ENCODE measurements around the gene TLK2.

DNA sequence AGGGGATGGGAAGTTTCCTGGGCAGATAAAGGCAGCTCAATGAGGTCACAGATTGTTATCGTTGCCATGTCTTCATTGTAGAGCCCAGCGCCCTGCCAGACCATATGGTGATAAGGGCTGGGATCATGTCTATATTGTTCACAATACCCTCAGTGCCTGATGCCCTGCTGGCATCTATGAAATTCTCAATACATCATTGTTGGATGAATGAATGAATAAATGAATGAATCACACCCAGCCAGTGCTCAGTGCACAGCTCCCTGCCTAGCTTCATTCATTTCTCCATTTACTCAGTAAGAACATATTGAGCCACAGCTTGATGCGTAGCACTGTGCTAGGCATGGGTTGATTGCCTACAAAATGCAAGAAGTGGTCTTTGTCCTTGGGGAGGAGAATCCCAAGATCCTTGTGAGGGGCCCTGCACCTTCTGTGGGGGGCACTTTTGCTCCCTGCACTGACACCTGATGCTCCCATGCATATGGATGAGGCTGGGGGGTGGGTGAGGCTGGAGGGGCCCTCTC lies 178.6 kb downstream of the TLK2 start:
- TF ChIP-seq, protein P1, sequence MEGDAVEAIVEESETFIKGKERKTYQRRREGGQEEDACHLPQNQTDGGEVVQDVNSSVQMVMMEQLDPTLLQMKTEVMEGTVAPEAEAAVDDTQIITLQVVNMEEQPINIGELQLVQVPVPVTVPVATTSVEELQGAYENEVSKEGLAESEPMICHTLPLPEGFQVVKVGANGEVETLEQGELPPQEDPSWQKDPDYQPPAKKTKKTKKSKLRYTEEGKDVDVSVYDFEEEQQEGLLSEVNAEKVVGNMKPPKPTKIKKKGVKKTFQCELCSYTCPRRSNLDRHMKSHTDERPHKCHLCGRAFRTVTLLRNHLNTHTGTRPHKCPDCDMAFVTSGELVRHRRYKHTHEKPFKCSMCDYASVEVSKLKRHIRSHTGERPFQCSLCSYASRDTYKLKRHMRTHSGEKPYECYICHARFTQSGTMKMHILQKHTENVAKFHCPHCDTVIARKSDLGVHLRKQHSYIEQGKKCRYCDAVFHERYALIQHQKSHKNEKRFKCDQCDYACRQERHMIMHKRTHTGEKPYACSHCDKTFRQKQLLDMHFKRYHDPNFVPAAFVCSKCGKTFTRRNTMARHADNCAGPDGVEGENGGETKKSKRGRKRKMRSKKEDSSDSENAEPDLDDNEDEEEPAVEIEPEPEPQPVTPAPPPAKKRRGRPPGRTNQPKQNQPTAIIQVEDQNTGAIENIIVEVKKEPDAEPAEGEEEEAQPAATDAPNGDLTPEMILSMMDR (IDR thresholded peaks at IDR 0.05): no peak
- no peak for TF ChIP-seq POLR2A (IDR thresholded peaks at IDR 0.05)

Measured in thyroid gland (tissue), 4 donors.